OCI-LY3 (cell line): ENCODE results near the gene CMPK2.

Source experiments
- EZH2phosphoT487 ChIP-seq: fragments of 200-600 bp; shearing (Covaris generic); IDR thresholded peaks from 2 replicates; pipeline ENCODE4 v1.6.1; 2018; ENCODE audit warnings: antibody characterized with exemption, mixed run types, low read depth
- TF ChIP-seq, protein P1 (sequence below): fragments of 200-600, 300-600 bp; sonication (generic); IDR thresholded peaks from 2 replicates; pipeline ENCODE4 v1.5.1; 2014; ENCODE audit warnings: antibody characterized with exemption, low read length, low read depth

DNA sequence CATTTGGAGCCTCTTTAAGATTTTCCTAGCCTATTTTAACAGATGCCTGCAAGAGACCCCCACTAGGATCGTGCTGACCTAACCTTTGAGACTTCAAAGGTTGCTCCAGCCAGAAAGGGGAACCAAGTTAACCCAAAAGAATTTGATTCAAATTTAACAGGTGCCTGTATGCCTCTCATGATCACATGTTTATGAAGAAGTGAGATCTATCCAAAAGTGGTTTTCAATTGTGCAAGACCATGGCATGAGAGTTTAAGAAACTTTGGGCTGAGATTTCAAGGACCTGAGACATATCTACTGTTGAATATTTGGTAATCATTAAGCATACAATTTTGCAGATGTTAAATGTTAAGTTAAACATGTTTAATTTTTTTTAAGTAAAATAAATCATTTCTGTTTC is 10.6 kb upstream of the CMPK2 start:
- TF ChIP-seq, protein P1, sequence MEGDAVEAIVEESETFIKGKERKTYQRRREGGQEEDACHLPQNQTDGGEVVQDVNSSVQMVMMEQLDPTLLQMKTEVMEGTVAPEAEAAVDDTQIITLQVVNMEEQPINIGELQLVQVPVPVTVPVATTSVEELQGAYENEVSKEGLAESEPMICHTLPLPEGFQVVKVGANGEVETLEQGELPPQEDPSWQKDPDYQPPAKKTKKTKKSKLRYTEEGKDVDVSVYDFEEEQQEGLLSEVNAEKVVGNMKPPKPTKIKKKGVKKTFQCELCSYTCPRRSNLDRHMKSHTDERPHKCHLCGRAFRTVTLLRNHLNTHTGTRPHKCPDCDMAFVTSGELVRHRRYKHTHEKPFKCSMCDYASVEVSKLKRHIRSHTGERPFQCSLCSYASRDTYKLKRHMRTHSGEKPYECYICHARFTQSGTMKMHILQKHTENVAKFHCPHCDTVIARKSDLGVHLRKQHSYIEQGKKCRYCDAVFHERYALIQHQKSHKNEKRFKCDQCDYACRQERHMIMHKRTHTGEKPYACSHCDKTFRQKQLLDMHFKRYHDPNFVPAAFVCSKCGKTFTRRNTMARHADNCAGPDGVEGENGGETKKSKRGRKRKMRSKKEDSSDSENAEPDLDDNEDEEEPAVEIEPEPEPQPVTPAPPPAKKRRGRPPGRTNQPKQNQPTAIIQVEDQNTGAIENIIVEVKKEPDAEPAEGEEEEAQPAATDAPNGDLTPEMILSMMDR = no peak
- TF ChIP-seq EZH2phosphoT487 = no peak
